Rectal smooth muscle tissue (tissue), 1 donor: ENCODE data around the gene CEP128.

Experiments used
- H3K27ac ChIP-seq: one replicate; pipeline ENCODE4 v1.7.0; 2013; ENCODE audit warnings: low read depth, low read length, inconsistent platforms
- H3K27me3 ChIP-seq: one replicate; pipeline ENCODE4 v1.7.0; 2013; ENCODE audit warnings: low read length; ENCODE audit not compliant: control insufficient read depth, insufficient read depth
- H3K36me3 ChIP-seq: one replicate; pipeline ENCODE4 v1.7.0; 2013; ENCODE audit warnings: low read length; ENCODE audit not compliant: control insufficient read depth, insufficient read depth
- H3K4me1 ChIP-seq: one replicate; pipeline ENCODE4 v1.7.0; 2013; ENCODE audit warnings: low read length; ENCODE audit not compliant: control insufficient read depth, insufficient read depth
- H3K4me3 ChIP-seq: one replicate; pipeline ENCODE4 v1.7.0; 2013; ENCODE audit warnings: low read length
- H3K9ac ChIP-seq: one replicate; pipeline ENCODE4 v1.7.0; 2013; ENCODE audit warnings: low read length

The CEP128 gene

DNA sequence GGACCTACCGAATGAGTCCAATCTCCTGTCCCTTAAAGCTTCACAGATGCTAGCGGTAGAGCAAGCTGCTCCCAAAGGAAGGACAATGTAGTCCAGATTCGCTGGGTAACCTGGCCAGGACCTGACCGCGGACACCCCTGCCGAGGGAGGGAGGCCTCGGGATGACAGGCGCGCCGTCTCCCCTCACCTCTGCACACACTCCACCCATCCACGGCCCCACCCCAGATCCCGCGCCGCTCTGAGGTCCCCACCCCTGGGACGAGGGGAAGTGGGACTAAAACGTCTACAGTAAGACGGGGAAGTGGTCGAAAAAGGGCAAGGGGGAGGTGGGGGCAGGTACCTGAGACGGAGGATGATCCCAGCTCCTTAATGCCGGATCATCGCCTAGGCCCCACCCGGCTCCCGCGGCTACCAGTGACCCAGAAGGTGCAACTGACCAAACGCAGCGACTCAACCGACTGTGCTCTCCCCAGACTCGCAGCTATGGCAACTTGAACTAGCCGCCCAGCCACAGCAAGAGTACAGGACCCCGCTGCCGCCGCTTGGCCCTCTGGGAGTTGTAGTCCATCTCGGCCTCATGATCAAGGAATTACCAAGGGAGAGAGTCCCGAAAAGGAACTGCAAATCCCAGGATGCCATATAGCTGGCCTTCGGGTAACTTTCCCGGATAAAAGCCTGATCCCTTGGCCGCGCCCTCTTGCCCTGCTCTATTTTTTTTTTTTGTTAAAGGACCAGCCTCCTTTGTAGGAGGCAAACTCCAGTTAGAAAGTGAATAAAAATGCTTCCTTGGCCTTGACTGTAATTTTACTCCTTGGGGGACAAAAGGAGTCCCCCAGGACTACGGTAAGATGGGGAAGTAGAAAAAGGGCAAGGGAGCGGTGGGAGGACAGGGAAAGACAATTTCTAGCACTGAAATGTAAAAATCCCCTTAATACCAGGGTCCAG lies at the start of gene CEP128:
Gene CEP128, minus strand, starts transcription at position 498 of the 945 bp plus-strand sequence.
- no peaks in the 10 kb centered on the region for H3K27me3 ChIP-seq
- peak within 1 kb of the TSS; percentile 61 for H3K9ac ChIP-seq
- H3K4me3 ChIP-seq, result peak within 1 kb of the TSS; percentile 84
- peaks cover 6% of the 10 kb centered on the region for H3K4me1 ChIP-seq
- H3K36me3 ChIP-seq, result no peaks in the 10 kb centered on the region
- peak within 1 kb of the TSS; percentile 56 for H3K27ac ChIP-seq

GRCh38 chr14:80988735-80989429 lies 47.3 kb upstream of the CEP128 start:
- H3K27ac ChIP-seq, result no peak overlapping the region
- no peaks in the 10 kb centered on the region for H3K27me3 ChIP-seq
- H3K4me1 ChIP-seq, result no peaks in the 10 kb centered on the region
- no peak overlapping the region for H3K4me3 ChIP-seq
- H3K36me3 ChIP-seq, result no peaks in the 10 kb centered on the region
- H3K9ac ChIP-seq, result no peak overlapping the region

DNA sequence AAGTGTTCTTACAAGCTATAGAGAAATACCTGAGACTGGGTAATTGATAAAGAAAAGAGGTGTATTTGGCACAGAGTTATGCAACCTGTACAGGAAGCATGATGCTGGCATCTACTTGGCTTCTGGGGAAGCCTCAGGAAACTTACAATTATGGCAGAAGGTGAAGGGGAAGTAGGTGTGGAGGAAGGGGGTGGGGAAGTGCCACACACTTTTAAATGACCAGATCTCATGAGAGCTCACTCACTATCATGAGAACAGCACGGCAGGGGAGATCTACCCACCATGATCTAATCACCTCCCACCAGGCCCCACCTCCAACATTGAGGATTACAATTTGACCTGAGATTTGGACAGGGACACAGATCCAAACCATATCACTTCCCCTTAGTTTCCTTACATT lies 46.7 kb upstream of the CEP128 start:
- Histone ChIP-seq H3K4me1 (no peaks in the 10 kb centered on the region), H3K27me3 (no peaks in the 10 kb centered on the region), H3K4me3 (no peak overlapping the region), H3K36me3 (no peaks in the 10 kb centered on the region), H3K27ac (no peak overlapping the region), H3K9ac (no peak overlapping the region)

DNA sequence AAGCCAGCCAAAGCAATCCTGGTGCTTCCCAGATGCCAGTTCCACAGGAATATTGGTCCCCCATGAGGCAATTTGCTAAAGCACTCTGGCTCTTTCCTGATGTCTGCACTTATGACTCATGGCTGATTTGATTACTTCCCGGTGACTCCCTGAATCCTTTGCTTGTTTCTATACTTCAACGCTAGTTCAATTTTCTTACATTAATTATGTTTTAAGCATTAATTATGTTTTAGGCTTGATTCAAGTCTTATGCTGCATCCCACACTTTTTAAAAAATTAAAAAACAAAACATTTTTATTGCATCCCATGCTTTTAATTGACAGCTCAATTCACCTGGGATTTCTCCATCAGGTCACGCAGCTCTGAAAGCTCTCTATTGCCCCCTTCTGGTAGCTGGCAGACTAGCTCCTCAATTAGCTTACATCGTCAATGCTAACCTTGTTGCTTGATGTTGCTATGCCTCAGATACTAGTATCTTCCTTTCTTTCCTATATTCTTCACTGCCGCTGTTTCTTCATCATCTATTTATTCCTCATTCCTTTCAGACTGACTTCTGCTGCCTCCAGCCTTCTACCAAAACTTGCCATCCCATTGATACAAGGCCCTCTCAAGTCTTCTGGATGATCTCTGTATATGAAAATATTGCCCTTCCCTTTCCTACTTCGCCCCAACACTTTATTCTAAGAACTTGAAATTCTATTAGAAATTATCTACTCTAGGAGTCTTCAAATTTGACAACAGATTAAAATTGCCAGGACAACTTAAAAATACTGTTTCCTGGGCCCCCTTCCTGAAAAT lies 45.9 kb upstream of the CEP128 start:
- Histone ChIP-seq H3K36me3 (no peaks in the 10 kb centered on the region), H3K9ac (no peak overlapping the region), H3K27ac (no peak overlapping the region), H3K4me1 (no peaks in the 10 kb centered on the region), H3K27me3 (no peaks in the 10 kb centered on the region), H3K4me3 (no peak overlapping the region)

DNA sequence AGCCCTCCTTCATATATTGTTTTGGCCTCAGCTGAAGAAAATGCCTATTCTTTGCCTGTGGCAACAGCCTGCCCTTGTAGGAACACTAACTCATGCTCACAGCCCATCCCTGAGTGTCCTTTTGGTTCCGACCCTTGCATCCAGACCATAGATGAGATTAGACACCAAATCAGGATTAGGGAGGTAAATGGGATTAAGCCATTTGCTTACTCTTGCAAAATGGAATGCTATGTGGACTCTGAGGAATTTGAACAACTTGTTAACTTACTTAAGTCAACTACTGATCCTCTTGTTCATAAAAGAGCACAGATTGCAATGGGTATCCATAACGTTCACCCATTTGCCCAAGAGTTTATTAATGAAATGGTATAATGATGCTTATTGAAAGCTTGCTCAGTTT lies 41.2 kb upstream of the CEP128 start:
- Histone ChIP-seq H3K4me1 (peaks cover 3% of the 10 kb centered on the region), H3K36me3 (no peaks in the 10 kb centered on the region), H3K9ac (no peak overlapping the region), H3K27me3 (no peaks in the 10 kb centered on the region), H3K4me3 (no peak overlapping the region), H3K27ac (no peak overlapping the region)

- H3K27ac ChIP-seq, result no peak overlapping the region
Observed at GRCh38 chr14:80981673-80982072, 40.1 kb upstream of the CEP128 start.

DNA sequence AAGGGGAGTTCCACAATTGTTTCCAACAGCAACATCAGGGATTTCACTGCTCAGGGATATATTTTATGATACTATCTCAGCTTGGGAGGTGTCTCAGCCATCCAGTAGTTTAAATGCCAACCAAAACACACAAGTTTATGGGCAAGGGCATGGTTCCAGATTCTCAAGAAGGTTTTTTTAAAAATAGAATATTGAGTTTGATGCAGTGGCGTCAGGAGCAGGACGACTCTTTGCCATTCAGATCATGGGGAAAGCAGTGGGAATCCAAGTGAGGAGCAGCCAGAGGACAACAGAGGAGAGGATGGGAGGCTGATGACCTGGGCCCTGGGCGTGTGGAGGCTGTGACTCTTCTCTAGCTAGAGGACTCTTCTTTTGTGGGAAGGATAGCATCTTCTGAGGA lies 39.6 kb upstream of the CEP128 start:
- H3K9ac ChIP-seq, result no peak overlapping the region
- no peak overlapping the region for H3K27ac ChIP-seq
- H3K4me1 ChIP-seq, result peaks cover 3% of the 10 kb centered on the region
- no peaks in the 10 kb centered on the region for H3K27me3 ChIP-seq
- no peak overlapping the region for H3K4me3 ChIP-seq
- H3K36me3 ChIP-seq, result no peaks in the 10 kb centered on the region

More at GRCh38 chr14:80981673-80982072, 40.1 kb upstream of the CEP128 start:
- Histone ChIP-seq H3K27me3 (no peaks in the 10 kb centered on the region), H3K4me3 (no peak overlapping the region), H3K36me3 (no peaks in the 10 kb centered on the region), H3K4me1 (peaks cover 3% of the 10 kb centered on the region), H3K9ac (no peak overlapping the region)

- no peak overlapping the region for H3K27ac ChIP-seq
- H3K36me3 ChIP-seq, result no peaks in the 10 kb centered on the region
- no peaks in the 10 kb centered on the region for H3K27me3 ChIP-seq
- H3K4me3 ChIP-seq, result no peak overlapping the region
- no peak overlapping the region for H3K9ac ChIP-seq
- peaks cover 5% of the 10 kb centered on the region for H3K4me1 ChIP-seq
Observed at GRCh38 chr14:80979951-80980350, 38.4 kb upstream of the CEP128 start.

DNA sequence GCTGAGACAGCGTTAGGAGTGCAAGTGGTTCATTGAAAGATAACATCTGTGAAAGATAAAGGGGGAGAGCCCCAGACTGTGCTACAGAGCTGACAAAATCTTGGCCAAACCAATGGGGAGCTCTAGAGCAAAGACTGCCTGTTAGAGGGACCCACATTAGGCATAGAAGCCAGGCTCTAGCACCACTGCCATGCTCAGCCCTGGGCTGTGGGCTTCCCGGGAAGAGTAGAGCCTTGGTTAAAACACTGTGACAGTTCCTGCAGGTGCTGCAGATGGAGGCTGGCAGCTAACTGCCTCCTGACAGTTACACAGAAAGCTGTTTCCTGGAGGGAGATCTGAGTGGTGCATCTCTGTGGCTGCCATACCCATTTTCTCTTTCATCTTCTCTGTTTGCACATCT lies 36.9 kb upstream of the CEP128 start:
- Histone ChIP-seq H3K27ac (no peak overlapping the region), H3K4me1 (peaks cover 16% of the 10 kb centered on the region), H3K27me3 (no peaks in the 10 kb centered on the region), H3K36me3 (no peaks in the 10 kb centered on the region), H3K4me3 (no peak overlapping the region), H3K9ac (no peak overlapping the region)

DNA sequence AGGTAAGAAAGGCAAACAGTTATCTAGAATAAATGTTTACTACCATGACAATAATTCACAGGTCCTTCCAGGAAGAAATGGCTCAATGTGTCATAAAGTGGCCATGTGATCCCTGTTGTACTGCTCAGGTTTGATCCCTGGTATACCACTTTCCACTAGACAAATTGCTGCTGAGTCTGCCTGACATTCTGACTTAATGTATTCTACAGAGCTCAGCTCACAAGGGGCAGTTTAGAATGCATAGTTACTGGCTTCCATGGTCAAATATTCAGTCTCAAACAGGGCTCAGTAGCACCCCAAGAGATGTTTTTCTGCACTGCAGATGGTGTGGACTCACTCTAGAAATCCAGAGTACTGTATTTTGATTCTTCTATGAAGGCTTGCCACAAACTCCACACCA lies 35.7 kb upstream of the CEP128 start:
- no peak overlapping the region for H3K9ac ChIP-seq
- H3K4me1 ChIP-seq, result peaks cover 19% of the 10 kb centered on the region
- H3K4me3 ChIP-seq, result no peak overlapping the region
- no peaks in the 10 kb centered on the region for H3K27me3 ChIP-seq
- H3K27ac ChIP-seq, result no peak overlapping the region
- no peaks in the 10 kb centered on the region for H3K36me3 ChIP-seq

DNA sequence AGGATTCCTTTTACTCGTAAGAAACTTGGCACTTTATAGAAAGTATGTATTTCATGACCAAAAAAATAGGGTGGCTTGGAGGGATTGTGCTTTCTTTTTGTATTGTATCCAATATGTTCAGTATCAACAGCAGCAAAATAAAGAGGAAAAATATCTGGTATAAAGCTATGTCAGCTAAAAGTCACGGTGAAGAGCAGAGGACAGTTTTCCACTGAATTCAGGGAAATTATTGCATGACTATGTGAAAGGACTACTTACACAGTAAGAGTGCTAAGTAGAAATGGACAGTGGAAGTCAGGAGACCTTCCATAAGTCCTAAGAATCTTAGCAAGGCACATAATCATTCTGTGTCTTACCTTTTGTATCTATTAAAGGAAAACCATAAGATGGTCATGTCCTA lies 33.1 kb upstream of the CEP128 start:
- no peaks in the 10 kb centered on the region for H3K36me3 ChIP-seq
- peak overlapping the region; percentile 45 for H3K27ac ChIP-seq
- H3K9ac ChIP-seq, result no peak overlapping the region
- no peaks in the 10 kb centered on the region for H3K27me3 ChIP-seq
- peaks cover 20% of the 10 kb centered on the region for H3K4me1 ChIP-seq
- H3K4me3 ChIP-seq, result no peak overlapping the region
